Measurements from ENCODE around the gene TTC22. TPM values are rescaled to one million over a fixed set of nuclear protein-coding genes. Genes with fewer than 3 reads are reported as not detected.
A peak's percentile ranks its signal among the peaks of the same experiment; 100 is the strongest.

The TTC22 gene
- total RNA-seq, 1 donor = not detected

GRCh38 chr1:54811739-54812655, 10.9 kb upstream of the TTC22 start:
- no peak overlapping the region for H3K27ac ChIP-seq (ENCODE audit: low read depth, low read length)
- peaks cover 8% of the 10 kb centered on the region for H3K4me1 ChIP-seq (ENCODE audit: insufficient read depth, low read length)
- no peak overlapping the region for H3K4me3 ChIP-seq (ENCODE audit: insufficient read depth, low read length)
- peak; percentile 69 for DNase-seq (ENCODE audit: insufficient read length, low spot score, missing footprints)
- H3K4me2 ChIP-seq (ENCODE audit: insufficient read depth, low read length) = no peak overlapping the region
- H2AFZ ChIP-seq (ENCODE audit: low read length) = no peak overlapping the region
- peaks cover 3% of the 10 kb centered on the region for H3K27me3 ChIP-seq (ENCODE audit: insufficient read depth, low read length)
- TF ChIP-seq, protein P1, sequence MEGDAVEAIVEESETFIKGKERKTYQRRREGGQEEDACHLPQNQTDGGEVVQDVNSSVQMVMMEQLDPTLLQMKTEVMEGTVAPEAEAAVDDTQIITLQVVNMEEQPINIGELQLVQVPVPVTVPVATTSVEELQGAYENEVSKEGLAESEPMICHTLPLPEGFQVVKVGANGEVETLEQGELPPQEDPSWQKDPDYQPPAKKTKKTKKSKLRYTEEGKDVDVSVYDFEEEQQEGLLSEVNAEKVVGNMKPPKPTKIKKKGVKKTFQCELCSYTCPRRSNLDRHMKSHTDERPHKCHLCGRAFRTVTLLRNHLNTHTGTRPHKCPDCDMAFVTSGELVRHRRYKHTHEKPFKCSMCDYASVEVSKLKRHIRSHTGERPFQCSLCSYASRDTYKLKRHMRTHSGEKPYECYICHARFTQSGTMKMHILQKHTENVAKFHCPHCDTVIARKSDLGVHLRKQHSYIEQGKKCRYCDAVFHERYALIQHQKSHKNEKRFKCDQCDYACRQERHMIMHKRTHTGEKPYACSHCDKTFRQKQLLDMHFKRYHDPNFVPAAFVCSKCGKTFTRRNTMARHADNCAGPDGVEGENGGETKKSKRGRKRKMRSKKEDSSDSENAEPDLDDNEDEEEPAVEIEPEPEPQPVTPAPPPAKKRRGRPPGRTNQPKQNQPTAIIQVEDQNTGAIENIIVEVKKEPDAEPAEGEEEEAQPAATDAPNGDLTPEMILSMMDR (IDR thresholded peaks at IDR 0.05; ENCODE audit: extremely low read depth, low read depth, low read length) = no peak
- H3K36me3 ChIP-seq (ENCODE audit: insufficient read depth, low read length) = no peaks in the 10 kb centered on the region
- H3K9me3 ChIP-seq (ENCODE audit: low read depth, low read length) = no peaks in the 10 kb centered on the region
- H4K20me1 ChIP-seq (ENCODE audit: insufficient read depth, low read length) = no peaks in the 10 kb centered on the region
- no peaks in the 10 kb centered on the region for H3K79me2 ChIP-seq (ENCODE audit: insufficient read depth, low read length)

GRCh38 chr1:54811066-54811465, 9.9 kb upstream of the TTC22 start:
- TF ChIP-seq, protein P1 (IDR thresholded peaks at IDR 0.05; ENCODE audit: extremely low read depth, low read depth, low read length) = no peak
- Histone ChIP-seq H4K20me1 (ENCODE audit: insufficient read depth, low read length) (no peaks in the 10 kb centered on the region), H3K27me3 (ENCODE audit: insufficient read depth, low read length) (peaks cover under 1% of the 10 kb centered on the region), H3K27ac (ENCODE audit: low read depth, low read length) (no peak overlapping the region), H2AFZ (ENCODE audit: low read length) (no peak overlapping the region), H3K79me2 (ENCODE audit: insufficient read depth, low read length) (no peaks in the 10 kb centered on the region), H3K4me1 (ENCODE audit: insufficient read depth, low read length) (peaks cover 8% of the 10 kb centered on the region), H3K4me2 (ENCODE audit: insufficient read depth, low read length) (no peak overlapping the region), H3K36me3 (ENCODE audit: insufficient read depth, low read length) (no peaks in the 10 kb centered on the region), H3K9me3 (ENCODE audit: low read depth, low read length) (no peaks in the 10 kb centered on the region), H3K4me3 (ENCODE audit: insufficient read depth, low read length) (no peak overlapping the region)
- DNase-seq (ENCODE audit: insufficient read length, low spot score, missing footprints) = peak; percentile 86

DNA sequence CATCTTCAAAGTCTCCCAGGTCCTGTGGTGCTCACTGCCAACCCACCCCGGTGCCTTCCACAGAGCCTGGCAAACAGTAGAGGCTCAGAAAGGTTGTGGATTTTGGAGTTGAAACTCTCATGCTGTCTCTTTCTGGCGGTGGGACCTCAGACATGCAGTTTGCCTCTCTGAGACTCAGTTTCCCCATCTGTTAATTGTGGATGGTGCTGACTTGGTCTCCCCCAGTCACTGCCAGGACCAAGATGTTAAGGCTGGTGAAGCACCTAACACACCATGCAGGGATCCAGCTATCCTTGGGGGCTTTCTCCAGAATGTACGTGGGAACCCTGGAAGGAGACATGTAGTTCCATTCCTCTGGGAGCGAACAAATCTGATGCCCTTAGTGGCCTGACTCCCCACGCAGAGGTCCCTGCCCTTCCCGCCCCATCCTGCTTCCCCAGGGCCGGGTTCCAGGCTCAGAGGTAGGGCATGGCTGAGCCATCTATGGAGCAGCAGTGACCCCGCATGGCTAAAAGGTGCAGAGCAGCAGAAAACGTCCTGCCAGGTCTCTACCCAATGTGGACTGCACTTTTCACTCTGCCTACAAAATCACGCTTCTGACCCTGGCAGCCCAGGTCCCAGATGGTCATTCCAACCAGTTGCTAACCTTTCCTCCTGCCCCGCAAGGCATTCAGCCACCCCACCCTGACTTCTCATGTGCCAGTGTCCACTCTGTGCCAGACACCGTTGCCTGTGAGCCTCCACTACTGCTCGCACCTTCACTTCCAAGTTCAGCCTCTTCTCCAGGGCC, 9.2 kb upstream of the TTC22 start:
- peak; percentile 96 for DNase-seq (ENCODE audit: insufficient read length, low spot score, missing footprints)
- Histone ChIP-seq H4K20me1 (ENCODE audit: insufficient read depth, low read length) (no peaks in the 10 kb centered on the region), H3K4me2 (ENCODE audit: insufficient read depth, low read length) (no peak overlapping the region), H3K79me2 (ENCODE audit: insufficient read depth, low read length) (no peaks in the 10 kb centered on the region), H3K36me3 (ENCODE audit: insufficient read depth, low read length) (no peaks in the 10 kb centered on the region), H3K27me3 (ENCODE audit: insufficient read depth, low read length) (no peaks in the 10 kb centered on the region), H3K9me3 (ENCODE audit: low read depth, low read length) (no peaks in the 10 kb centered on the region), H3K27ac (ENCODE audit: low read depth, low read length) (no peak overlapping the region), H2AFZ (ENCODE audit: low read length) (no peak overlapping the region), H3K4me3 (ENCODE audit: insufficient read depth, low read length) (no peak overlapping the region), H3K4me1 (ENCODE audit: insufficient read depth, low read length) (peaks cover 8% of the 10 kb centered on the region)
- TF ChIP-seq, protein P1 (IDR thresholded peaks at IDR 0.05; ENCODE audit: extremely low read depth, low read depth, low read length) = peak; percentile 93
